ENCODE results near the gene HIPK2. TPM values are rescaled to one million over a fixed set of nuclear protein-coding genes. Genes with fewer than 3 reads are reported as not detected.

The HIPK2 gene
- total RNA-seq, 2 experiments from 2014 or later, result 6.2 to 7.9 TPM

GRCh38 chr7:139762886-139763285 lies 14.9 kb downstream of the HIPK2 start:
- CTCF ChIA-PET (ENCODE audit: unreplicated experiment), result no interaction called here
- intact Hi-C loops (cut with micrococcal nuclease; ENCODE audit: unreplicated experiment), result no loop called here
- H3K9me2 ChIP-seq (ENCODE audit: insufficient read depth, low read length), result no peaks in the 10 kb centered on the region
- no peak for TF ChIP-seq CTCF (conservative IDR thresholded peaks at IDR 0.05; ENCODE audit: low read length)
- TF ChIP-seq EZH2phosphoT487 (IDR thresholded peaks at IDR 0.05; ENCODE audit: borderline replicate concordance, low read depth, low read length), result no peak
- H3K4me1 ChIP-seq (ENCODE audit: insufficient read depth, low read length, poor library complexity, severe bottlenecking), result peaks cover 12% of the 10 kb centered on the region
- no peaks in the 10 kb centered on the region for H3K9me3 ChIP-seq (ENCODE audit: low read length)
- DNase-seq (ENCODE audit: low spot score), result no peak
- POLR2A ChIA-PET, result interaction anchor here (0.6 kb wide), 1 partner anchor 283 kb away, joined by 7 read pairs; no protein-coding TSS in a partner anchor
- H4K20me1 ChIP-seq (ENCODE audit: insufficient read depth, low read length), result no peaks in the 10 kb centered on the region
- no peak overlapping the region for H3K4me2 ChIP-seq (ENCODE audit: low read length)
- no peak overlapping the region for H3K27ac ChIP-seq (ENCODE audit: low read depth, low read length, poor library complexity, severe bottlenecking)
- no peak overlapping the region for H3K4me3 ChIP-seq (ENCODE audit: low read depth, low read length, poor library complexity, severe bottlenecking)
- H3K36me3 ChIP-seq (ENCODE audit: insufficient read depth, low read length), result no peaks in the 10 kb centered on the region
- no TSS peak for BruUV-seq (replicated peaks)
- no peaks in the 10 kb centered on the region for H3K79me2 ChIP-seq (ENCODE audit: insufficient read depth, low read depth, low read length)
- no peak overlapping the region for H2AFZ ChIP-seq (ENCODE audit: low read length)

GRCh38 chr7:139758388-139758787 lies 19.4 kb downstream of the HIPK2 start:
- ChIA-PET POLR2A (no interaction called here), CTCF (ENCODE audit: unreplicated experiment) (no interaction called here)
- Histone ChIP-seq H3K4me2 (ENCODE audit: low read length) (no peak overlapping the region), H3K4me1 (ENCODE audit: insufficient read depth, low read length, poor library complexity, severe bottlenecking) (peaks cover 5% of the 10 kb centered on the region), H2AFZ (ENCODE audit: low read length) (no peak overlapping the region), H3K4me3 (ENCODE audit: low read depth, low read length, poor library complexity, severe bottlenecking) (no peak overlapping the region), H3K27ac (ENCODE audit: low read depth, low read length, poor library complexity, severe bottlenecking) (no peak overlapping the region), H3K36me3 (ENCODE audit: insufficient read depth, low read length) (no peaks in the 10 kb centered on the region), H3K9me2 (ENCODE audit: insufficient read depth, low read length) (no peaks in the 10 kb centered on the region), H3K9me3 (ENCODE audit: low read length) (no peaks in the 10 kb centered on the region), H3K79me2 (ENCODE audit: insufficient read depth, low read depth, low read length) (no peaks in the 10 kb centered on the region), H4K20me1 (ENCODE audit: insufficient read depth, low read length) (no peaks in the 10 kb centered on the region)
- no peak for DNase-seq (ENCODE audit: low spot score)
- BruUV-seq (replicated peaks), result no TSS peak
- TF ChIP-seq CTCF (conservative IDR thresholded peaks at IDR 0.05; ENCODE audit: low read length), result no peak
- no peak for TF ChIP-seq EZH2phosphoT487 (IDR thresholded peaks at IDR 0.05; ENCODE audit: borderline replicate concordance, low read depth, low read length)
- intact Hi-C loops (cut with micrococcal nuclease; ENCODE audit: unreplicated experiment), result no loop called here

GRCh38 chr7:139757968-139758367 lies 19.8 kb downstream of the HIPK2 start:
- H3K79me2 ChIP-seq (ENCODE audit: insufficient read depth, low read depth, low read length), result no peaks in the 10 kb centered on the region
- no peaks in the 10 kb centered on the region for H4K20me1 ChIP-seq (ENCODE audit: insufficient read depth, low read length)
- no peak for DNase-seq (ENCODE audit: low spot score)
- POLR2A ChIA-PET, result no interaction called here
- no peak overlapping the region for H3K4me3 ChIP-seq (ENCODE audit: low read depth, low read length, poor library complexity, severe bottlenecking)
- intact Hi-C loops (cut with micrococcal nuclease; ENCODE audit: unreplicated experiment), result no loop called here
- no peaks in the 10 kb centered on the region for H3K36me3 ChIP-seq (ENCODE audit: insufficient read depth, low read length)
- TF ChIP-seq CTCF (conservative IDR thresholded peaks at IDR 0.05; ENCODE audit: low read length) (no peak), EZH2phosphoT487 (IDR thresholded peaks at IDR 0.05; ENCODE audit: borderline replicate concordance, low read depth, low read length) (no peak)
- H3K4me2 ChIP-seq (ENCODE audit: low read length), result no peak overlapping the region
- H3K9me3 ChIP-seq (ENCODE audit: low read length), result no peaks in the 10 kb centered on the region
- H3K27ac ChIP-seq (ENCODE audit: low read depth, low read length, poor library complexity, severe bottlenecking), result no peak overlapping the region
- H3K9me2 ChIP-seq (ENCODE audit: insufficient read depth, low read length), result no peaks in the 10 kb centered on the region
- no TSS peak for BruUV-seq (replicated peaks)
- H2AFZ ChIP-seq (ENCODE audit: low read length), result no peak overlapping the region
- CTCF ChIA-PET (ENCODE audit: unreplicated experiment), result no interaction called here
- peaks cover 5% of the 10 kb centered on the region for H3K4me1 ChIP-seq (ENCODE audit: insufficient read depth, low read length, poor library complexity, severe bottlenecking)
